Adrenal gland (tissue), 12 donors: ENCODE data around the gene RNF112. TPM values are rescaled to one million over a fixed set of nuclear protein-coding genes. Genes with fewer than 3 reads are reported as not detected.

Experiments used
- DNase-seq, 7 donors: peaks; one replicate each; pipeline ENCODE4 v3.0.0-alpha.2; 2019 to 2020
- H3K27ac ChIP-seq, 5 donors: fragments of 200-600 bp; sonication (generic) in 4 of 5; 1 replicate in 3 of 5; 2 replicates in 2 of 5; pipeline versions ENCODE4 v1.5.1 to v1.8.0; 2016 to 2020; ENCODE audit warnings: mild to moderate bottlenecking in 1 of 5
- H3K27me3 ChIP-seq: fragments of 200-600 bp; 2 replicates; pipeline ENCODE4 v1.8.0; 2021
- H3K36me3 ChIP-seq, 2 donors: fragments of 200-600 bp; replicated peaks in 1 of 2; 1 replicate in 1 of 2; 2 replicates in 1 of 2; pipeline versions ENCODE4 v1.5.1 to v1.8.0; 2018 to 2022
- H3K4me1 ChIP-seq, 2 donors: fragments of 200-600 bp; replicated peaks in 1 of 2; 1 replicate in 1 of 2; 2 replicates in 1 of 2; pipeline versions ENCODE4 v1.5.1 to v1.8.0; 2018 to 2021
- H3K4me3 ChIP-seq, 4 donors: fragments of 200-600 bp; sonication (generic) in 3 of 4; one replicate each; pipeline ENCODE4 v1.5.1; 2016 to 2018
- H3K9me3 ChIP-seq, 3 donors: fragments of 200-600 bp; sonication (generic) in 1 of 3; replicated peaks in 1 of 3; 1 replicate in 2 of 3; 2 replicates in 1 of 3; pipeline versions ENCODE4 v1.5.1 to v1.8.0; 2016 to 2021
- CTCF ChIP-seq, 6 experiments: fragments of 450-650 bp in 4 of 6; fragments of 200-600 bp in 2 of 6; sonication (generic) in 1 of 6; IDR thresholded peaks; 1 replicate in 5 of 6; 2 replicates in 1 of 6; pipeline versions ENCODE4 v1.5.1 to v1.8.0; 2016 to 2021; ENCODE audit warnings: antibody characterized with exemption in 6 of 6, mild to moderate bottlenecking in 2 of 6, moderate library complexity in 1 of 6
- POLR2A ChIP-seq, 2 donors: fragments of 450-650 bp; IDR thresholded peaks; one replicate each; pipeline ENCODE4 v1.6.1; 2017; ENCODE audit warnings: antibody characterized with exemption in 2 of 2, mild to moderate bottlenecking in 2 of 2, moderate library complexity in 1 of 2
- WGBS, 4 donors: extraction: QIAGEN DNeasy Blood & Tissue Kit in 2 of 4; methylation state at CpG; one replicate each; pipeline versions ENCODE4 v1.1.5 to v1.1.7; 2013 to 2017; 5-methylcytosine and 5-hydroxymethylcytosine counted together
- intact Hi-C, 2 donors: fragments of 100-400 bp; cut with DNase I; formaldehyde crosslinking; loops; one replicate each; pipeline versions ENCODE4 v1.14.1 to v1.15.0; 2022 to 2023
- polyA plus RNA-seq, 3 donors: library from polyadenylated mRNA; stranded (reverse); fragments of 200-250 nt in 2 of 3; fragments of 350-450 nt in 1 of 3; fragmentation: Illumina TruSeq in 1 of 3; extraction: RNeasy Lipid Tissue Mini Kit (QIAGEN cat#74804) in 1 of 3; gene quantifications; one replicate each; pipeline ENCODE4 v1.2.3, GENCODE V29; 2013 to 2014
- total RNA-seq, 9 donors: library from RNA; depleted of rRNA in 4 of 9; stranded (reverse); fragments of >200 nt in 4 of 9; fragments of 120-200 nt in 1 of 9; fragmentation: NEBNext Ultra II Directional in 1 of 9; extraction: Animal tissue kit (Norgen Biotek cat#: 25700) in 1 of 9; gene quantifications; one replicate each; pipeline versions ENCODE4 v1.1.0 to v1.2.4, GENCODE V29; 2013 to 2023
- donor health status: healthy with polysubstance abuse.
- donor health status: Bipolar disorder and iron deficiency.
- donor health status: DM: yes; HTN: yes; CAD: no.
- donor health status: DM: no; HTN: no; CAD: no.
- donor health status: DM: no; HTN: no; CAD: no.
- donor health status: DM: yes; HTN: yes; CAD: no.

RNF112 gene
- total and polyA plus RNA-seq, 12 donors, result 0.88 to 35.6 (median 2.3) TPM; not detected in 1

GRCh38 chr17:19397556-19398041 lies 13.4 kb upstream of the RNF112 start:
- peak in 2 of 7 donors; percentile 13 to 39 for DNase-seq
- no peak for TF ChIP-seq POLR2A (IDR thresholded peaks at IDR 0.05)
- TF ChIP-seq CTCF (IDR thresholded peaks at IDR 0.05), result no peak
- H3K27ac ChIP-seq, result peak overlapping the region in 2 of 5 donors; percentile 67 to 70
- no peaks in the 10 kb centered on the region for H3K9me3 ChIP-seq
- 75 to 83% (median 78%) methylated on average over 6 of the region's 6 CpGs for WGBS, 4 donors
- peaks cover 6 to 29% of the 10 kb centered on the region in 2 donors for H3K4me1 ChIP-seq
- intact Hi-C loops, result no loop called here
- no peaks in the 10 kb centered on the region for H3K36me3 ChIP-seq
- no peak overlapping the region for H3K4me3 ChIP-seq
- no peaks in the 10 kb centered on the region for H3K27me3 ChIP-seq

GRCh38 chr17:19398301-19399181 lies 12.5 kb upstream of the RNF112 start:
- H3K27ac ChIP-seq, result peak overlapping the region in 3 of 5 donors; percentile 43 to 70 (median 67)
- intact Hi-C loops, result no loop called here
- H3K4me1 ChIP-seq, result peaks cover 6 to 29% of the 10 kb centered on the region in 2 donors
- no peaks in the 10 kb centered on the region for H3K9me3 ChIP-seq
- H3K4me3 ChIP-seq, result no peak overlapping the region
- peak in 6 of 7 donors; percentile 52 to 75 (median 60) for DNase-seq
- 43 to 57% (median 54%) methylated on average over 2 of the region's 2 CpGs for WGBS, 4 donors
- no peaks in the 10 kb centered on the region for H3K27me3 ChIP-seq
- no peaks in the 10 kb centered on the region for H3K36me3 ChIP-seq
- TF ChIP-seq POLR2A (IDR thresholded peaks at IDR 0.05) (no peak), CTCF (IDR thresholded peaks at IDR 0.05) (no peak)

GRCh38 chr17:19399750-19400450 lies 11.1 kb upstream of the RNF112 start:
- Histone ChIP-seq H3K36me3 (no peaks in the 10 kb centered on the region), H3K27ac (peak overlapping the region in 1 of 5 donors; percentile 11), H3K4me3 (no peak overlapping the region), H3K9me3 (no peaks in the 10 kb centered on the region), H3K4me1 (peaks cover 6 to 29% of the 10 kb centered on the region in 2 donors), H3K27me3 (no peaks in the 10 kb centered on the region)
- no peak for TF ChIP-seq POLR2A (IDR thresholded peaks at IDR 0.05)
- no peak for TF ChIP-seq CTCF (IDR thresholded peaks at IDR 0.05)
- DNase-seq, result peak in 1 of 7 donors; percentile 48
- intact Hi-C loops, result no loop called here
- 31 to 73% (median 68%) methylated on average over 1 to 3 of the region's 3 CpGs for WGBS, 4 donors
